Adrenal gland (tissue), 5 donors: ENCODE results near the gene SMYD2.

ENCODE experiments used
- CTCF ChIP-seq, 6 experiments: fragments of 450-650 bp in 4 of 6; fragments of 200-600 bp in 2 of 6; sonication (generic) in 1 of 6; IDR thresholded peaks; 1 replicate in 5 of 6; 2 replicates in 1 of 6; pipeline versions ENCODE4 v1.5.1 to v1.8.0; 2016 to 2021; ENCODE audit warnings: antibody characterized with exemption in 6 of 6, mild to moderate bottlenecking in 2 of 6, moderate library complexity in 1 of 6
- POLR2A ChIP-seq, 2 donors: fragments of 450-650 bp; IDR thresholded peaks; one replicate each; pipeline ENCODE4 v1.6.1; 2017; ENCODE audit warnings: antibody characterized with exemption in 2 of 2, mild to moderate bottlenecking in 2 of 2, moderate library complexity in 1 of 2
- donor health status: DM: no; HTN: no; CAD: no.

GRCh38 chr1:214327514-214327913 lies 46.6 kb downstream of the SMYD2 start:
- no peak for TF ChIP-seq CTCF (IDR thresholded peaks at IDR 0.05)
- TF ChIP-seq POLR2A (IDR thresholded peaks at IDR 0.05), result no peak
